K562 (cell line): ENCODE results near the gene PMEPA1. TPM values are rescaled to one million over a fixed set of nuclear protein-coding genes. Genes with fewer than 3 reads are reported as not detected.

Experiments used
- ATAC-seq: fragments of 200-7000 bp; cut with Tn5 transposase; 3 replicates; pipeline ENCODE4 v1.9.1; 2020; ENCODE audit warnings: moderate library complexity
- BruUV-seq: library from RNA; stranded (reverse); fragments of 400-500 nt; replicated peaks from 2 replicates; lab custom pipeline; 2021; lab: Mats Ljungman, UMichigan
- CTCF ChIA-PET: fragments of 300-600 bp; formaldehyde crosslinking; extraction: SDS; loops from one replicate; lab custom pipeline; 2021; ENCODE audit warnings: low intra/inter-chr PET ratio; lab: Yijun Ruan, JAX
- POLR2A ChIA-PET: fragments of 300-600, 350-650 bp; sonication (Branson Sonifier 250); formaldehyde crosslinking; extraction: SDS; loops from one replicate; lab custom pipeline; 2021; ENCODE audit warnings: antibody characterized with exemption, inconsistent platforms; lab: Yijun Ruan, JAX
- DNase-seq, 4 experiments: peaks; one replicate each; pipeline versions ENCODE4 v3.0.0 to v3.0.0-alpha.2; 2011 to 2018; ENCODE audit warnings: low spot score in 3 of 4, mixed read lengths in 3 of 4; ENCODE audit errors: extremely low read depth in 1 of 4
- FAIRE-seq: peaks from 2 replicates; lab custom pipeline; 2011; peaks lifted over from hg19 to GRCh38; lab: Jason Lieb, UNC
- H2AFZ ChIP-seq: 2 replicates; pipeline ENCODE4 v1.6.0; 2011; ENCODE audit warnings: low read depth, low read length, control low read depth, inconsistent platforms
- H3K27ac ChIP-seq: fragments of 200-600 bp; 3 replicates; pipeline ENCODE4 v1.8.0; 2011; ENCODE audit warnings: low read depth, mild to moderate bottlenecking, control low read depth, inconsistent platforms, low read length, moderate library complexity, mixed read lengths; ENCODE audit errors: extremely low read depth
- H3K27me3 ChIP-seq, 2 experiments: fragments of 300-600 bp in 1 of 2; 2 replicates in 1 of 2; 3 replicates in 1 of 2; pipeline versions ENCODE4 v1.6.0 to v1.8.0; 2011; ENCODE audit warnings: inconsistent platforms in 2 of 2, low read length in 2 of 2, mild to moderate bottlenecking in 1 of 2, mixed read lengths in 1 of 2, moderate library complexity in 1 of 2; ENCODE audit not compliant: control insufficient read depth in 2 of 2, insufficient read depth in 2 of 2
- H3K36me3 ChIP-seq: fragments of 300-600 bp; 3 replicates; pipeline ENCODE4 v1.8.0; 2011; ENCODE audit warnings: mild to moderate bottlenecking, low read length, inconsistent platforms; ENCODE audit not compliant: control insufficient read depth, insufficient read depth
- H3K4me1 ChIP-seq, 2 experiments: fragments of 200-600 bp in 1 of 2; replicated peaks in 1 of 2; 2 replicates in 1 of 2; 3 replicates in 1 of 2; pipeline versions ENCODE4 v1.5.1 to v1.8.0; 2011; ENCODE audit warnings: inconsistent platforms in 2 of 2, low read length in 2 of 2, mild to moderate bottlenecking in 1 of 2, mixed read lengths in 1 of 2, moderate library complexity in 1 of 2; ENCODE audit not compliant: control insufficient read depth in 2 of 2, insufficient read depth in 2 of 2
- H3K4me2 ChIP-seq: 2 replicates; pipeline ENCODE4 v1.6.1; 2011; ENCODE audit warnings: low read length, control low read depth, inconsistent platforms, mixed read lengths; ENCODE audit not compliant: insufficient read depth
- H3K4me3 ChIP-seq: fragments of 200-600 bp; sonication (generic), shearing (Covaris generic); 2 replicates; pipeline ENCODE4 v1.5.1; 2016; ENCODE audit warnings: control low read depth, inconsistent platforms
- H3K79me2 ChIP-seq: fragments of 200-600 bp; 3 replicates; pipeline ENCODE4 v1.8.0; 2011; ENCODE audit warnings: low read length, inconsistent platforms; ENCODE audit not compliant: control insufficient read depth, insufficient read depth
- H3K9ac ChIP-seq, 2 experiments: 2 replicates each; pipeline versions ENCODE4 v1.6.0 to v1.6.1; 2011; ENCODE audit warnings: low read depth in 2 of 2, low read length in 2 of 2, control low read depth in 1 of 2, inconsistent platforms in 1 of 2, mild to moderate bottlenecking in 1 of 2, mixed read lengths in 1 of 2; ENCODE audit not compliant: insufficient read depth in 1 of 2
- H3K9me1 ChIP-seq: one replicate; pipeline ENCODE4 v1.6.0; 2011; ENCODE audit warnings: inconsistent platforms, mild to moderate bottlenecking, low read length, moderate library complexity; ENCODE audit not compliant: control insufficient read depth, insufficient read depth
- H3K9me3 ChIP-seq: replicated peaks from 2 replicates; pipeline ENCODE4 v1.5.1; 2011; ENCODE audit warnings: low read depth, low read length, inconsistent platforms; ENCODE audit not compliant: control insufficient read depth, insufficient read depth
- H4K20me1 ChIP-seq: replicated peaks from 2 replicates; pipeline ENCODE4 v1.6.1; 2011; ENCODE audit warnings: low read length, inconsistent platforms, mixed read lengths; ENCODE audit not compliant: control insufficient read depth, insufficient read depth
- ARID1B ChIP-seq: fragments of 450-650 bp; IDR thresholded peaks from 2 replicates; pipeline ENCODE4 v1.6.1; 2016; ENCODE audit warnings: antibody characterized with exemption, mild to moderate bottlenecking, inconsistent platforms
- CBX8 ChIP-seq: fragments of 200-600 bp; sonication (generic); IDR thresholded peaks from 2 replicates; pipeline ENCODE4 v1.6.1; 2012; ENCODE audit warnings: borderline replicate concordance, mixed run types, low read depth, mild to moderate bottlenecking, moderate library complexity, mixed read lengths, low read length, control low read depth, inconsistent platforms; ENCODE audit not compliant: poor library complexity, severe bottlenecking; ENCODE audit errors: extremely low read depth
- CUX1 ChIP-seq: fragments of 200-800 bp; sonication (Bioruptor generic); IDR thresholded peaks from 2 replicates; pipeline ENCODE4 v1.6.1; 2016; ENCODE audit warnings: missing genetic modification characterization, missing compliant biosample characterization
- DMBX1 ChIP-seq: fragments of 250-450 bp; sonication (Bioruptor Pico); IDR thresholded peaks from 2 replicates; pipeline ENCODE4 v1.8.0; 2022; ENCODE audit warnings: inconsistent platforms, mild to moderate bottlenecking, moderate library complexity, borderline replicate concordance
- FOXJ3 ChIP-seq: sonication (generic); formaldehyde crosslinking; IDR thresholded peaks from 2 replicates; pipeline ENCODE4 v1.4.0; 2020; ENCODE audit warnings: mild to moderate bottlenecking, missing genetic modification reagents
- MTA2 ChIP-seq: fragments of 450-650 bp; IDR thresholded peaks from 2 replicates; pipeline ENCODE4 v1.6.1; 2016; ENCODE audit warnings: low read depth
- POLR3A ChIP-seq: IDR thresholded peaks from 2 replicates; pipeline ENCODE4 v1.6.1; 2011; ENCODE audit warnings: borderline replicate concordance, mild to moderate bottlenecking, moderate library complexity; ENCODE audit not compliant: insufficient read length, insufficient read depth; ENCODE audit errors: extremely low read depth
- PTRF ChIP-seq: fragments of 450-650 bp; IDR thresholded peaks from 2 replicates; pipeline ENCODE4 v1.6.1; 2016; ENCODE audit warnings: mild to moderate bottlenecking, missing genetic modification characterization, missing compliant biosample characterization
- RB1 ChIP-seq: fragments of 450-650 bp; IDR thresholded peaks from 2 replicates; pipeline ENCODE4 v1.6.1; 2017; ENCODE audit warnings: low read depth, mild to moderate bottlenecking
- SLC30A9 ChIP-seq: fragments of 250-450 bp; sonication (Bioruptor Pico); IDR thresholded peaks from 2 replicates; pipeline ENCODE4 v1.8.0; 2022; ENCODE audit warnings: mild to moderate bottlenecking, moderate library complexity
- SNAPC5 ChIP-seq: fragments of 250-450 bp; sonication (Bioruptor Pico); IDR thresholded peaks from 2 replicates; pipeline ENCODE4 v1.8.0; 2021; ENCODE audit warnings: moderate library complexity, mild to moderate bottlenecking, inconsistent platforms
- TAF15 ChIP-seq: fragments of 200-400 bp; formaldehyde crosslinking; IDR thresholded peaks from 2 replicates; pipeline ENCODE4 v1.6.1; 2017; ENCODE audit warnings: mild to moderate bottlenecking, low read depth, low read length, moderate library complexity
- THAP12 ChIP-seq: fragments of 250-450 bp; sonication (Bioruptor Pico); IDR thresholded peaks from 2 replicates; pipeline ENCODE4 v1.9.0; 2021; ENCODE audit warnings: mild to moderate bottlenecking, inconsistent platforms
- ZFP36 ChIP-seq: fragments of 150-350 bp; IDR thresholded peaks from 2 replicates; pipeline ENCODE4 v1.6.1; 2018; ENCODE audit warnings: low read length, low read depth; ENCODE audit not compliant: partially characterized antibody
- ZNF143 ChIP-seq: sonication (generic); formaldehyde crosslinking; IDR thresholded peaks from 2 replicates; pipeline ENCODE4 v1.9.0; 2022; ENCODE audit warnings: mild to moderate bottlenecking, missing genetic modification reagents
- ZNF316 ChIP-seq: fragments of 450-650 bp; IDR thresholded peaks from 2 replicates; pipeline ENCODE4 v1.6.1; 2016
- WGBS: fragments of 100-300 bp; shearing (Covaris generic); methylation state at CpG from one replicate; pipeline ENCODE4 v1.1.6; 2016; ENCODE audit warnings: low coverage, mixed read lengths; ENCODE audit not compliant: insufficient coverage; ENCODE audit errors: missing lambda C conversion rate; 5-methylcytosine and 5-hydroxymethylcytosine counted together
- in situ Hi-C: fragments of 300-500 bp; cut with MboI; formaldehyde crosslinking; loops from 4 replicates; pipeline ENCODE4 v1.15.0; 2018; ENCODE audit warnings: inconsistent platforms, mixed read lengths
- intact Hi-C: fragments of 100-400 bp; cut with micrococcal nuclease; formaldehyde crosslinking; loops from 2 replicates; pipeline ENCODE4 v1.14.2; 2022
- polyA plus RNA-seq, 8 experiments: library from polyadenylated mRNA; depleted of rRNA in 4 of 8; stranded (reverse) in 5 of 8; unstranded in 3 of 8; fragments of >200 nt; fragmentation: Nextera tagmentation in 2 of 8; fragmentation: Illumina TruSeq in 1 of 8; extraction: Ambion mirVana in 2 of 8; extraction: Trizol in 1 of 8; gene quantifications; 2 replicates each; pipeline versions ENCODE4 v1.2.1 to v1.2.3, GENCODE V29; 2011 to 2014; ENCODE audit warnings: inconsistent platforms in 1 of 8, missing spikeins in 1 of 8
- total RNA-seq, 7 experiments: library from RNA; depleted of rRNA in 6 of 7; stranded (reverse); fragments of >200 nt in 6 of 7; fragmentation: Illumina TruSeq in 2 of 7; extraction: Trizol in 2 of 7; gene quantifications; 2 replicates each; pipeline versions ENCODE4 v1.2.1 to v1.2.3, GENCODE V29; 2011 to 2021; ENCODE audit warnings: low replicate concordance in 1 of 7

PMEPA1 gene
- total and polyA plus RNA-seq, 9 of the 15 experiments (the other 6 are each of a cell fraction or from before 2014, with no cell fraction given), result 0.16 TPM; not detected in 8

- Histone ChIP-seq H3K4me3 (no peak overlapping the region), H3K27me3 (peaks cover 15 to 58% of the 10 kb centered on the region in 2 experiments), H3K27ac (no peak overlapping the region), H3K4me2 (no peak overlapping the region), H3K79me2 (no peaks in the 10 kb centered on the region), H3K9me1 (no peaks in the 10 kb centered on the region), H3K9ac (no peak overlapping the region), H4K20me1 (peaks cover 12% of the 10 kb centered on the region), H2AFZ (no peak overlapping the region), H3K4me1 (peaks cover 0 to 6% of the 10 kb centered on the region in 2 experiments; a peak in 1 of 5 replicates), H3K9me3 (no peaks in the 10 kb centered on the region), H3K36me3 (no peaks in the 10 kb centered on the region)
- ATAC-seq (no peak), DNase-seq (no peak), FAIRE-seq (no peak)
- BruUV-seq, result no TSS peak
- CTCF ChIA-PET, result no interaction called here
- WGBS, result 0% methylated on average over 3 of the region's 3 CpGs
- in situ Hi-C loops (no loop called here), intact Hi-C loops (no loop called here)
- POLR2A ChIA-PET, result no interaction called here
- no peak for TF ChIP-seq RB1
- TF ChIP-seq SNAPC5 (CRISPR knock-in tag), result no peak
- no peak for TF ChIP-seq ARID1B
- TF ChIP-seq ZNF143, result no peak
- TF ChIP-seq CBX8, result no peak
- TF ChIP-seq CUX1 (CRISPR knock-in tag), result no peak
- no peak for TF ChIP-seq FOXJ3 (CRISPR knock-in tag)
- TF ChIP-seq SLC30A9, result no peak
- TF ChIP-seq ZNF316, result no peak
- no peak for TF ChIP-seq PTRF (tag)
- no peak for TF ChIP-seq ZFP36
- TF ChIP-seq DMBX1 (CRISPR knock-in tag), result no peak
- TF ChIP-seq THAP12, result no peak
- no peak for TF ChIP-seq TAF15
- no peak for TF ChIP-seq MTA2
- no peak for TF ChIP-seq POLR3A
These were observed 6.4 kb upstream of the PMEPA1 start for GRCh38 chr20:57716202-57716601.
